ENCODE measurements around the gene ENTPD2.

ENTPD2 gene

GRCh38 chr9:137053944-137054931 is at the start of gene ENTPD2:
Gene ENTPD2, minus strand, starts transcription at chr9:137054061. Its CDS starts 64 bp downstream, at chr9:137053997.
- no peak for DNase-seq (ENCODE audit: low spot score)

DNA sequence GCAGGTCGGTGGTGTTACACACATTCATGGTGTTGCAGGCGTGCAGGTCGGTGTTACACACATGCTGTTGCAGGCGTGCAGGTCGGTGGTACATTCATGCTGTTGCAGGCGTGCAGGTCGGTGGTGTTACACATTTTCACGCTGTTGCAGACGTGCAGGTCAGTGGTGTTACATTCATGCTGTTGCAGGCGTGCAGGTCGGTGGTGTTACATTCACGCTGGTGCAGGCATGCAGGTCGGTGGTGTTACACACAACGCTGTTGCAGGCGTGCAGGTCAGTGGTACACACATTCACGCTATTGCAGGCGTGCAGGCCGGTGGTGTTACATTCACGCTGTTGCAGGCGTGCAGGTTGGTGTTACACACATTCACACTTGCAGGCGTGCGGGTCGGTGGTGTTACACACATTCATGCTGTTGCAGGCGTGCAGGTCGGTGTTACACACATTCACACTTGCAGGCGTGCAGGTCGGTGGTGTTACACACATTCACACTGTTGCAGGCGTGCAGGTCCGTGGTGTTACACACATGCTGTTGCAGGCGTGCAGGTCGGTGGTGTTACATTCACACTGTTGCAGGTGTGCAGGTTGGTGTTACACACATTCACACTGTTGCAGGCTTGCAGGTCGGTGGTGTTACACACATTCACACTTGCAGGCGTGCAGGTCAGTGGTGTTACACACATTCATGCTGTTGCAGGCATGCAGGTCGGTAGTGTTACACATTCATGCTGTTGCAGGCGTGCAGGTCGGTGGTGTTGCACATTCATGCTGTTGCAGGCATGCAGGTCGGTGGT is 49.5 kb upstream of the ENTPD2 start:
- DNase-seq (ENCODE audit: low spot score), result no peak

- DNase-seq (ENCODE audit: low spot score), result no peak
These were observed 45.4 kb upstream of the ENTPD2 start for GRCh38 chr9:137099231-137099630.

- DNase-seq (ENCODE audit: low spot score), result no peak
These were observed 44.1 kb upstream of the ENTPD2 start for GRCh38 chr9:137097761-137098462.

- DNase-seq (ENCODE audit: low spot score), result no peak
These were observed 43.1 kb upstream of the ENTPD2 start for GRCh38 chr9:137096785-137097546.

DNA sequence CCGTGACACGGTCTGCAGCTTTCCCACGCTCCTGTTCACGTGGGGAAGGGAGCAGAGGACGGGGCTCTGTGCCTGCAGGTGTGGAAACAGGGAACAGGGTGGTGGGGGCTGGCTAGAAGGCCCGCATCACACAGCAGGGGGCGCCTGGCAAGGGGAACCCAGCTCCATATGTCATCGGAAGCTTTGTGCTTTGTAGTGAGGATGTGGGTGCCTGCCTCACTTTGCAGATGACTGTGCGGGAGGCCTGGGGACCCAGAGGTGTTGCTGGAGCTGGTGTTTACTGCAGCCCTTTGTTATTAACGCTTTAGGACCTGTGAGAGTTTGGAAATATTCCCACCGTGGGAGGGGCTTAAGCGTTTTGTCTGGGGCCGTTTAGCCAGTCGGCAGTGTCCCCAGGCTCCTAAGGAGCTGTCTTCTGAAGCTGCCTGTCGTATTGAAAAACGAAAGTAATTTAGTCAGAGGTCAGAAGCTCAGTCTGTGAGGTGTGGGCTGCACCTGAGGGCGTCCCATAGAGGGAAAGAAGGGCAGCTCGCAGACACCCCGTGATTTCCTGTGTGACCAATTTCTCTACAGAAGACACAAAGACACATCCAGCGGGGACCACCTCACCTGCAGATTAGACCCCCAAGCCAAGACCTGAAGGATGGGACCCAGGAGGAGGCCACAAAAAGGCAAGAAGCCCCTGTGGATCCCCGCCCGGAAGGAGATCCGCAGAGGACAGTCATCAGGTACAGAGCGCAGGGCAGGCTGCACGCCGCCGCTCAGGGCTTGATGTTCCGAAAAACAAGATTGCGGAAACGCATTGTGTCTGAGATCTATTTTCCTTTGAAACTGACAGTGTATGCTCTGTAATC is 42.0 kb upstream of the ENTPD2 start:
- no peak for DNase-seq (ENCODE audit: low spot score)

GRCh38 chr9:137089232-137089947 is 35.5 kb upstream of the ENTPD2 start:
- no peak for DNase-seq (ENCODE audit: low spot score)

DNA sequence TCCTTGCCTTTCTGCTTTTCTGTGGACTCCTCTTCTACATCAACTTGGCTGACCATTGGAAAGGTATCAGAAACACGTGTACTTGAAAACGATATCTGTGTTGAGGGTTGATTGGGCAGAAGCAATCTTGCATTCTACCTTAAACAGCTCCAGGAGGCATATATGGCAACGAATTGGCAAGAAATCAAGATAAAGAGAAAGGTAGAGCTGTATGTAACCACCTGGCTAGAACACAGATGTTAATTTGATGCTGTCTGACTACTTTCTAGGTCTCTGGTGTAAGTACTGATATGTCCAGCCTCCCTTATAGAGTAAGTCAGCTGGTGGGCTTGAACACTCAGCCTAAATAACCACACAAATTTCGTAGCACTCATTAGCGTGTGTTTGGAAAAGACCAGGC is 34.3 kb upstream of the ENTPD2 start:
- DNase-seq (ENCODE audit: low spot score), result no peak

GRCh38 chr9:137087409-137087925 is 33.6 kb upstream of the ENTPD2 start:
- DNase-seq (ENCODE audit: low spot score), result no peak

- DNase-seq (ENCODE audit: low spot score), result peak; percentile 99
These were observed 32.9 kb upstream of the ENTPD2 start, which contains the start of gene MAN1B1 for GRCh38 chr9:137086531-137087408. Gene MAN1B1, plus strand, starts transcription at chr9:137086985. Its CDS starts 15 bp downstream, at chr9:137087000.

DNA sequence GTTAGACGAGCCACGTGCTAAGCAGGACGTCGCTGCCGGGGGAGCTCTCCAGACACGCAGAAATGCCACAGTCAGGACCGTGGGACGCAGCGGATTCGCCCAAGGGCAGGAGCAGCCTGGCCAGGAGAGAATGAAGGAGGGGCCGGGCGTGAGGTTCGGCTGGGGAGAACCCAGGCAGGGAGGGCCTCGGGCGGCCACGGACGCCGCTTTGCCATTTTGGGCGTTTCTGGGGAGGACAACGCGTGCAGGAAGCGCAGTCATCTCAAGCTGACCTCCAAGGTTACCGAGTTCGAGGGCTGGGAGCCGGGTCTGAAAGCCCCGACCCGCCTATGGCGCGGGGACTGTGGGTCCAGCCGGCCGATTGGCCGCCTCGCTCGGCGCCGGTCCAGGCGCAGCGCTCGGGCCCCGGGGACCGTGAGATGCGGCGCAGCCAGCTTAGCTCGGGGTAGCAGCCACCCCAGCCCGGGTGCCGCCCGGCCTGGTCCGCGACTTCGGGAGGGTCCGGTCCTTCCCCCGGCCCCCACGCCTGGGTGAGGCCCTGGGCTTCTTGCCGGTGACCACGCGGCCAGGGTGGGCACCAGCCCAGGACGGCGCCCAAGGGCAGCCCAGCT is 32.2 kb upstream of the ENTPD2 start:
- peak; percentile 44 for DNase-seq (ENCODE audit: low spot score)

DNA sequence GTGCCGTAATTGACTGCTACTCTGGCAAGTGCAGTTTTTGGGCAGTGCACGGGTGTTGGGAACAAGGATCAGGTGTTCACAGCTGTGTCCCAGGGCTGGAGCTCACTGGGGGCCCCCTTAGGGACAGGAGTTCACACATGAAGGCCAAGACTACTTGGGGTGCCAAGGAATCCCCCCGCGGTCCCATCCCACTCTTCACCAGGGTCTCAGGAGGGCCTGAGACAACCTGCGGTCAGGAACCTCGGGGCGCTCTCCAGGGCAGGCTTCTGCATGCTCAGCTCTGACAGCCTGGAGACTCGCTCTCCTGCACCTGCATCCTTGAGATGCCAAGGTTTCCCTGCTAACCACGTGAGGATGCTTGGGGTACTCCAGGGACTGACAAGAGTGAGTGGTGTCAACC is 30.7 kb upstream of the ENTPD2 start:
- DNase-seq (ENCODE audit: low spot score), result no peak

DNA sequence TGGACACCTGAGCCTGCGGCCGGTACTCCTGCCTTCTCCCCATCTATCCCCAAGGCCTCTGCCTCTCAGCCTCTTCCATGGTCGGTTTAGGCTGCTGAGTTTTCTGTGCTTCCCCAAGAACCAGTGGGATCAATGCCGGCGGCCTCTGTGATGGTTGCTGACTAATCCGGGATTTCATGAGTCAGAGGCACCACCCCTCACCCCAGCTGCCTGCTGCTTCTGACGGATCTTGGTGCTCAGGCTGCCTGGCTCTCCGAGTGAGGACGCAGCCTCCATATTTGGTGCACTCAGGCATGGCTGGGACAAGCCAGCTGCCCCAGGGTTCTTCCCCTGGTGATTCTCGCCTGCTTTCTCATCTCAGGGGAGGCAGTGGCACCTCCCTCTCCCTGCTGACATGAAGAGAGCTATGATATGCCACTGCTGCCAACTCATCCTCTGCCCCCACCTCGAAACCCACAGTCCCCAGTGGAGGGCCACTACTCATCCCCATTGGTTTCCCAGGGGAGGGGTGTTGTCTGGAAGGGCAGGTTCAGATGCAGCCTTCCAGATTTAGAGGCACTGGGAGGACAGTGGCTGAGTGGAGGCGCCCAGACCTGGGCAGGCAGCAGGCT is 29.6 kb upstream of the ENTPD2 start:
- DNase-seq (ENCODE audit: low spot score), result peak; percentile 89

GRCh38 chr9:137082925-137083290 is 29.0 kb upstream of the ENTPD2 start:
- no peak for DNase-seq (ENCODE audit: low spot score)

DNA sequence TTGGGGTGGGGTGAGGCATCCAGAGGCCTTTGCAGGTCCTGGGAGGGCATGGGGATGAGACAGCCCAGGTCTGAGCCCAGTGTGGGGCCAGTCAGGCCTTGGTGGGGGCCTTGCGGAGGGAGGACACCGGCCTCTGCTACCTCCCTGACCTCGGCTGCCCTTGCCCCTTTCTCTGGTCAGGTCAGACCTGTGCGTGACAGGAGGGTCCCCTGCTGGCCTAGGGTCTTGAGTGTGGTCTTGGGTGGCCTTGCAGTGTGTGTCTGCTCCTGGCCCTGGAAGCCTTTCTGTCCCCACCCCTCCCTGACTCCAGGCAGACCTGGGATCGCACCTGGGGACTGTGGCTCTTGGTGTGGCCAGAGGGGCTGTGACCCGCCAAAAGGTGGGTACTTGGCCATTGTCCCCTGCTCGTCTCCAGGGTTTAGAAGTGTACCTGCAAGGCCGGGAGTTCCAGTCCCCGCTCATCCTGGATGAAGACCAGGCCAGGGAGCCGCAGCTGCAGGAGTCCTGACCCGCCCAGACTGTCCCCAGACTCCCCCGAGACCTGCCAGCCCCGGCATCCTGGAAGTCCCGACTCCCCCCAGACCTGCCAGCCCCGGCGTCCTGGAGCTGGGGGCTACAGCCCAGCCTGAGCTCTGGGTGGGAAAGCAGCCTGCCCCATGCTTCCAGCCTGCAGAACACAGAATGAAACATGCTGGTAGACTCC is 28.5 kb upstream of the ENTPD2 start:
- DNase-seq (ENCODE audit: low spot score), result no peak

GRCh38 chr9:137080260-137081122 is 26.6 kb upstream of the ENTPD2 start:
- no peak for DNase-seq (ENCODE audit: low spot score)
